Stimulated activated CD8-positive, alpha-beta memory T cell treated with anti-CD3 and anti-CD28 coated beads, Interleukin-2, amount 100 ng/mL, for 48 hours (primary cell): ENCODE results near the gene LONP2.
"Not testable (repeated sequence)": the region's sequence is repeated elsewhere in the genome, so short reads cannot be mapped to it uniquely, and the experiment has no call there.

Source experiments
- DNase-seq, 2 donors: peaks; one replicate each; pipeline ENCODE4 v3.0.0-alpha.2; 2020; ENCODE audit warnings: low read depth in 2 of 2

LONP2 gene

GRCh38 chr16:48292452-48292851, 48.4 kb downstream of the LONP2 start:
- no peak for DNase-seq

GRCh38 chr16:48294724-48295123, 50.6 kb downstream of the LONP2 start:
- no peak for DNase-seq

GRCh38 chr16:48295488-48296281, 51.6 kb downstream of the LONP2 start:
- DNase-seq: no peak

GRCh38 chr16:48299471-48299870, 55.4 kb downstream of the LONP2 start:
- DNase-seq: no peak

GRCh38 chr16:48300391-48300856, 56.3 kb downstream of the LONP2 start:
- no peak for DNase-seq

GRCh38 chr16:48308535-48308934, 64.4 kb downstream of the LONP2 start:
- DNase-seq: no peak

- DNase-seq: no peak
These were observed 67.0 kb downstream of the LONP2 start for GRCh38 chr16:48310908-48311641.

- DNase-seq: not testable (repeated sequence)
These were observed 69.8 kb downstream of the LONP2 start for GRCh38 chr16:48313905-48314304.

- DNase-seq: no peak
These were observed 72.9 kb downstream of the LONP2 start for GRCh38 chr16:48317026-48317425.

GRCh38 chr16:48317614-48318315, 73.7 kb downstream of the LONP2 start:
- DNase-seq: no peak

GRCh38 chr16:48318630-48319029, 74.5 kb downstream of the LONP2 start:
- no peak for DNase-seq

GRCh38 chr16:48321317-48322036, 77.4 kb downstream of the LONP2 start:
- no peak for DNase-seq

GRCh38 chr16:48323783-48324775, 80.0 kb downstream of the LONP2 start:
- DNase-seq: no peak

- DNase-seq: no peak
These were observed 82.8 kb downstream of the LONP2 start for GRCh38 chr16:48326915-48327314.

- DNase-seq: no peak
These were observed 85.0 kb downstream of the LONP2 start for GRCh38 chr16:48329138-48329537.

- DNase-seq: no peak
These were observed 86.2 kb downstream of the LONP2 start for GRCh38 chr16:48330189-48330840.

- DNase-seq: no peak
These were observed 86.7 kb downstream of the LONP2 start for GRCh38 chr16:48330841-48331192.

- no peak for DNase-seq
These were observed 88.9 kb downstream of the LONP2 start for GRCh38 chr16:48332978-48333377.

- DNase-seq: no peak
These were observed 90.2 kb downstream of the LONP2 start for GRCh38 chr16:48334325-48334724.

- DNase-seq: no peak
These were observed 91.9 kb downstream of the LONP2 start for GRCh38 chr16:48335961-48336360.
